HEK293 (cell line): ENCODE measurements around the gene MAP4K2.
A peak's percentile ranks its signal among the peaks of the same experiment; 100 is the strongest.

ENCODE experiments used
- CTCF ChIA-PET: fragments of 350-600 bp; formaldehyde crosslinking; extraction: SDS; loops from one replicate; lab custom pipeline; 2021; ENCODE audit warnings: antibody characterized with exemption; lab: Yijun Ruan, JAX
- POLR2A ChIA-PET: fragments of 300-600 bp; formaldehyde crosslinking; extraction: SDS; loops from one replicate; lab custom pipeline; 2020; ENCODE audit warnings: antibody characterized with exemption, inconsistent platforms; lab: Yijun Ruan, JAX
- H3K27ac ChIP-seq: fragments of 200-500 bp; sonication (Bioruptor generic); 2 replicates; pipeline ENCODE4 v1.5.1; 2014; ENCODE audit warnings: low read depth, low read length, control low read depth, inconsistent platforms; ENCODE audit errors: extremely low read depth
- H3K36me3 ChIP-seq, 2 experiments: fragments of 200-500 bp in 1 of 2; sonication (Bioruptor generic) in 1 of 2; 1 replicate in 1 of 2; 2 replicates in 1 of 2; pipeline ENCODE4 v1.5.1; 2014 to 2017; ENCODE audit warnings: inconsistent platforms in 2 of 2, low read length in 2 of 2; ENCODE audit not compliant: control insufficient read depth in 2 of 2, insufficient read depth in 1 of 2
- H3K4me1 ChIP-seq: fragments of 200-500 bp; sonication (Bioruptor generic); 2 replicates; pipeline ENCODE4 v1.5.1; 2014; ENCODE audit warnings: mild to moderate bottlenecking, low read length, inconsistent platforms; ENCODE audit not compliant: control insufficient read depth, insufficient read depth
- H3K4me3 ChIP-seq: 2 replicates; pipeline ENCODE4 v1.5.1; 2011; ENCODE audit warnings: low read depth, mild to moderate bottlenecking, control low read depth, low read length, moderate library complexity
- H3K9me3 ChIP-seq: fragments of 200-500 bp; sonication (Bioruptor generic); 2 replicates; pipeline ENCODE4 v1.5.1; 2014; ENCODE audit warnings: low read depth, low read length, inconsistent platforms; ENCODE audit not compliant: control insufficient read depth, insufficient read depth
- EGR2 ChIP-seq: fragments of 450-650 bp; formaldehyde crosslinking; IDR thresholded peaks from 2 replicates; pipeline ENCODE4 v1.5.1; 2016; ENCODE audit warnings: low read depth, missing biosample characterization, missing genetic modification characterization
- GLI4 ChIP-seq: fragments of 450-650 bp; formaldehyde crosslinking; IDR thresholded peaks from 2 replicates; pipeline ENCODE4 v1.5.1; 2016; ENCODE audit warnings: missing biosample characterization, missing genetic modification characterization
- GLIS1 ChIP-seq: fragments of 450-650 bp; formaldehyde crosslinking; IDR thresholded peaks from 2 replicates; pipeline ENCODE4 v1.5.1; 2016; ENCODE audit warnings: missing biosample characterization, missing genetic modification characterization
- GLIS2 ChIP-seq: fragments of 450-650 bp; formaldehyde crosslinking; IDR thresholded peaks from 2 replicates; pipeline ENCODE4 v1.5.1; 2016; ENCODE audit warnings: missing biosample characterization, missing genetic modification characterization
- HOXA7 ChIP-seq: sonication (generic); formaldehyde crosslinking; IDR thresholded peaks from 2 replicates; pipeline ENCODE4 v1.8.1; 2022; ENCODE audit warnings: missing genetic modification reagents, borderline replicate concordance
- SCRT1 ChIP-seq: fragments of 450-650 bp; formaldehyde crosslinking; IDR thresholded peaks from 2 replicates; pipeline ENCODE4 v1.5.1; 2016; ENCODE audit warnings: missing biosample characterization, missing genetic modification characterization, borderline replicate concordance
- SP2 ChIP-seq: fragments of 450-650 bp; formaldehyde crosslinking; IDR thresholded peaks from 2 replicates; pipeline ENCODE4 v1.5.1; 2016; ENCODE audit warnings: missing biosample characterization, missing genetic modification characterization
- SP3 ChIP-seq: fragments of 450-650 bp; formaldehyde crosslinking; IDR thresholded peaks from 2 replicates; pipeline ENCODE4 v1.5.1; 2016; ENCODE audit warnings: missing biosample characterization, missing genetic modification characterization
- ZBTB17 ChIP-seq: fragments of 450-650 bp; formaldehyde crosslinking; IDR thresholded peaks from 2 replicates; pipeline ENCODE4 v1.5.1; 2016; ENCODE audit warnings: missing biosample characterization, missing genetic modification characterization
- ZNF10 ChIP-seq: fragments of 450-650 bp; formaldehyde crosslinking; IDR thresholded peaks from 2 replicates; pipeline ENCODE4 v1.5.1; 2017; ENCODE audit warnings: missing biosample characterization, missing genetic modification characterization
- ZNF138 ChIP-seq: fragments of 450-650 bp; formaldehyde crosslinking; IDR thresholded peaks from 2 replicates; pipeline ENCODE4 v1.5.1; 2016; ENCODE audit warnings: missing biosample characterization, missing genetic modification characterization, borderline replicate concordance
- ZNF202 ChIP-seq: fragments of 450-650 bp; formaldehyde crosslinking; IDR thresholded peaks from 2 replicates; pipeline ENCODE4 v1.5.1; 2016; ENCODE audit warnings: missing biosample characterization, missing genetic modification characterization, borderline replicate concordance
- ZNF248 ChIP-seq: fragments of 450-650 bp; formaldehyde crosslinking; IDR thresholded peaks from 2 replicates; pipeline ENCODE4 v1.5.1; 2017; ENCODE audit warnings: missing biosample characterization, missing genetic modification characterization
- ZNF266 ChIP-seq: fragments of 450-650 bp; formaldehyde crosslinking; IDR thresholded peaks from 2 replicates; pipeline ENCODE4 v1.5.1; 2016; ENCODE audit warnings: missing biosample characterization, missing genetic modification characterization, low read depth
- ZNF600 ChIP-seq: fragments of 450-650 bp; formaldehyde crosslinking; IDR thresholded peaks from 2 replicates; pipeline ENCODE4 v1.5.1; 2016; ENCODE audit warnings: missing biosample characterization, missing genetic modification characterization
- ZNF707 ChIP-seq: fragments of 450-650 bp; formaldehyde crosslinking; IDR thresholded peaks from 2 replicates; pipeline ENCODE4 v1.5.1; 2016; ENCODE audit warnings: missing biosample characterization, missing genetic modification characterization
- ZNF768 ChIP-seq: fragments of 450-650 bp; formaldehyde crosslinking; IDR thresholded peaks from 2 replicates; pipeline ENCODE4 v1.5.1; 2018; ENCODE audit warnings: missing biosample characterization, mild to moderate bottlenecking, missing genetic modification characterization
- ZNF785 ChIP-seq: fragments of 450-650 bp; formaldehyde crosslinking; IDR thresholded peaks from 2 replicates; pipeline ENCODE4 v1.5.1; 2016; ENCODE audit warnings: missing biosample characterization, missing genetic modification characterization
- ZNF837 ChIP-seq: fragments of 450-650 bp; formaldehyde crosslinking; IDR thresholded peaks from 2 replicates; pipeline ENCODE4 v1.5.1; 2016; ENCODE audit warnings: missing biosample characterization, missing genetic modification characterization
- ZXDB ChIP-seq: fragments of 450-650 bp; formaldehyde crosslinking; IDR thresholded peaks from 2 replicates; pipeline ENCODE4 v1.5.1; 2016; ENCODE audit warnings: missing biosample characterization, missing genetic modification characterization
- TF ChIP-seq, protein P1 (sequence below): fragments of 450-650 bp; formaldehyde crosslinking; IDR thresholded peaks from 2 replicates; pipeline ENCODE4 v1.5.1; 2016; ENCODE audit warnings: missing biosample characterization, missing genetic modification characterization
- TF ChIP-seq, protein P2 (sequence below): fragments of 450-650 bp; formaldehyde crosslinking; IDR thresholded peaks from 2 replicates; pipeline ENCODE4 v1.5.1; 2017; ENCODE audit warnings: missing biosample characterization, missing genetic modification characterization
- TF ChIP-seq, protein P3 (sequence below): fragments of 450-650 bp; formaldehyde crosslinking; IDR thresholded peaks from 2 replicates; pipeline ENCODE4 v1.5.1; 2017; ENCODE audit warnings: missing biosample characterization, missing genetic modification characterization
- TF ChIP-seq, protein P4 (sequence below): fragments of 450-650 bp; formaldehyde crosslinking; IDR thresholded peaks from 2 replicates; pipeline ENCODE4 v1.5.1; 2017; ENCODE audit warnings: missing biosample characterization, missing genetic modification characterization

The MAP4K2 gene

DNA sequence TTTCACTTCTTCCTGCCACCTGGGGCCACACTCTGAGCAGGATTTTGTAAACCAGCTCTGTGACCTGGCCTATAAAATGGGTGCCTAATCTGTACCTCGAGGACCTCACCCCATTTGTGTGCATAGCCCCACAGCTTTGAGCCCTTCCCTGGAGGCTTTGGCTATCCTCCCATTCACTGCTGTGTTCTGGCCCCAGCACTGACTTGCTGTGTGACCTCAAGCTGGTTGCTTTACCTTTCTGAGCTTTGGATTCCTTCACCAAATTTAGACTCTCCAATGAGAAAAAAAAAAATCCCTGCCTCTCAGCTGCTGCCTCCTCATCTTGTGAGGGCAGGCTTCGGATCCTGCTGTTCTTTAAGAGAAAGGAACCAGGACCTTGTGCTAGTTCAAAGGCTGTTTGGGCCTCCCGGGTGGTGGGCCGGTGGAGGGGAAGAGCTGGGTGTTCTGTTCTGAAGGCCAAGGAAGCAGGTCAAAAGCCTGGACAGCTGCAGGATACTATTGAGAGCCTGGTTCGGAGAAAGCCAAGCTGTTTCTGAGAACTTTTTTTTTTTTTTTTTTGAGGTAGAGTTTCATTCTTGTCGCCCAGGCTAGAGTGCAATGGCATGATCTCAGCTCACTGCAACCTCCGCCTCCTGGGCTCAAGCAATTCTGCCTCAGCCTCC lies 42.1 kb downstream of the MAP4K2 start:
- Histone ChIP-seq H3K4me3 (no peak overlapping the region), H3K27ac (no peak overlapping the region), H3K9me3 (no peaks in the 10 kb centered on the region), H3K4me1 (peaks cover 7% of the 10 kb centered on the region), H3K36me3 (peaks cover 0 to 42% of the 10 kb centered on the region in 2 experiments; a peak in 1 of 3 replicates)
- POLR2A ChIA-PET: interaction anchor here (0.7 to 5.8 kb wide), 8 partner anchors 9 to 130 kb away, joined by 3 to 42 read pairs (median 6); partner anchors contain the start of gene SF1
- no peak for TF ChIP-seq HOXA7 (CRISPR knock-in tag)
- TF ChIP-seq, protein P1, sequence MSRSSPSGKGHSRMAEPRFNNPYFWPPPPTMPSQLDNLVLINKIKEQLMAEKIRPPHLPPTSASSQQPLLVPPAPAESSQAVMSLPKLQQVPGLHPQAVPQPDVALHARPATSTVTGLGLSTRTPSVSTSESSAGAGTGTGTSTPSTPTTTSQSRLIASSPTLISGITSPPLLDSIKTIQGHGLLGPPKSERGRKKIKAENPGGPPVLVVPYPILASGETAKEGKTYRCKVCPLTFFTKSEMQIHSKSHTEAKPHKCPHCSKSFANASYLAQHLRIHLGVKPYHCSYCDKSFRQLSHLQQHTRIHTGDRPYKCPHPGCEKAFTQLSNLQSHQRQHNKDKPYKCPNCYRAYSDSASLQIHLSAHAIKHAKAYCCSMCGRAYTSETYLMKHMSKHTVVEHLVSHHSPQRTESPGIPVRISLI (tag by site-specific recombination): 0 out of 2 replicates have a peak, but pooled peaks have one; percentile 31
- TF ChIP-seq ZNF768 (tag by site-specific recombination): peak; percentile 96
- peak; percentile 90 for TF ChIP-seq ZNF10 (tag by site-specific recombination)
- CTCF ChIA-PET: interaction anchor here (0.5 to 0.7 kb wide), 2 partner anchors 10 to 422 kb away, joined by 3 read pairs; no protein-coding TSS in a partner anchor

DNA sequence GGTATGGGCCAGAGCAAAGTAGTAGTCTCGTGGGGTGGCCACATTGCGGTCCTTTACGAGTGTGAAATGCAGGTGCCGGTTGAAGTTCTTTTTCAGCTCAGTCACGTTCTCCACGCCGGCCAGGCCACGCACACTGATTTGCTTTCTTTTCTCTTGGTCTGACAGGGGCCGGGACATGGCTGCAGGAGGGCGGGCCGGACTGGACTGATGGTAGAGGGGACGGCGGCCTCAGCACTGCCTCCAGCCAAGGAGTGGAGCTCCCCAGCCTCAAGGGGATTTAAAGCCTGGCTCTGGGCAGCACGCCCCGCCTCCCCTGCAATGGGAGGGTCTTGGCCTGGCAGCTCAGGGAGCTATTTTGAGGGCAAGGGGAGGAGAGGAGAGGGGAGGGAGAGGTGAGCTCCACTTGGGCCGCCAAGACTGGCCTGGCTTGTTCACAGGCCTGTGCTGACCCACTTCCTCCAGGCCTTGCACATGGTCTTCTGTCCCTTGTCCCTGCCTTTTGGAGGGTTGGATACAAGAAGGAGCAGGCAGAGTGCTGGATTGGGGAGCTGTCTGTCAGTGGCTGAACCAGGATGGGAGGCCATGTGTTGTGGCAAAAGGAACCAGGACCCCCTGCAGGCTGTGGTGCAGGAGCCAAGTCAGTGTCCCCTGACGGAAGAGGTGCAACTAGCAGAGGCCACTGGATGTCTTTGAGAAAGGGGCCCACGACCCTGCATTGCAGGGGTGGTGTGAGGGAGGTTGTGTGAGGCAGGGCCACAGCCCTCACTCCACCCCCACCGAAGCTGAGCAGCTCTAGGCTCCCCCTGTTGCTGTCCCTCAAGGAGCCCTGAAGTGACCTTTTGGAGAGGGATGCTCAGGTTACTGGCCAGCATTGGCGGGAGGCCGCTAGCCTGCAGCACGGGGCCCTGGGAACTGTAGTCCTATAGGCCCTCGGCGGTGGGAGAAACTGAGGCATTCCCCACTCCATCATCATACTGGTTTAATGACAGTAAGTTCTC lies 43.0 kb downstream of the MAP4K2 start, which contains the start of gene PYGM:
PYGM (minus strand) TSS at position 253 of the 998 bp plus-strand sequence; CDS start at position 177, 76 bp downstream.
- CTCF ChIA-PET: interaction anchor here (0.5 to 1.1 kb wide), 3 partner anchors 14 to 16 kb away, joined by 3 to 4 read pairs (median 3); partner anchors contain the start of gene RASGRP2
- Histone ChIP-seq H3K4me1 (peaks cover 7% of the 10 kb centered on the region), H3K4me3 (no peak within 1 kb of the TSS), H3K9me3 (no peaks in the 10 kb centered on the region), H3K27ac (no peak within 1 kb of the TSS), H3K36me3 (peaks cover 0 to 33% of the 10 kb centered on the region in 2 experiments; a peak in 1 of 3 replicates)
- TF ChIP-seq ZXDB (tag by site-specific recombination) (peak; percentile 58), EGR2 (tag by site-specific recombination) (no peak), SP2 (tag by site-specific recombination) (peak; percentile 66), ZNF785 (tag by site-specific recombination) (no peak), ZNF707 (tag by site-specific recombination) (no peak), ZBTB17 (tag by site-specific recombination) (0 out of 2 replicates have a peak, but pooled peaks have one; percentile 32), ZNF248 (tag by site-specific recombination) (no peak), GLI4 (no peak), HOXA7 (CRISPR knock-in tag) (no peak), SCRT1 (no peak), ZNF837 (no peak), ZNF202 (tag by site-specific recombination) (no peak), GLIS2 (peak; percentile 73), ZNF266 (tag by site-specific recombination) (no peak), GLIS1 (tag by site-specific recombination) (peak; percentile 55), ZNF138 (no peak), ZNF600 (tag by site-specific recombination) (0 out of 2 replicates have a peak, but pooled peaks have one; percentile 32), SP3 (0 out of 2 replicates have a peak, but pooled peaks have one; percentile 25)
- TF ChIP-seq, protein P2, sequence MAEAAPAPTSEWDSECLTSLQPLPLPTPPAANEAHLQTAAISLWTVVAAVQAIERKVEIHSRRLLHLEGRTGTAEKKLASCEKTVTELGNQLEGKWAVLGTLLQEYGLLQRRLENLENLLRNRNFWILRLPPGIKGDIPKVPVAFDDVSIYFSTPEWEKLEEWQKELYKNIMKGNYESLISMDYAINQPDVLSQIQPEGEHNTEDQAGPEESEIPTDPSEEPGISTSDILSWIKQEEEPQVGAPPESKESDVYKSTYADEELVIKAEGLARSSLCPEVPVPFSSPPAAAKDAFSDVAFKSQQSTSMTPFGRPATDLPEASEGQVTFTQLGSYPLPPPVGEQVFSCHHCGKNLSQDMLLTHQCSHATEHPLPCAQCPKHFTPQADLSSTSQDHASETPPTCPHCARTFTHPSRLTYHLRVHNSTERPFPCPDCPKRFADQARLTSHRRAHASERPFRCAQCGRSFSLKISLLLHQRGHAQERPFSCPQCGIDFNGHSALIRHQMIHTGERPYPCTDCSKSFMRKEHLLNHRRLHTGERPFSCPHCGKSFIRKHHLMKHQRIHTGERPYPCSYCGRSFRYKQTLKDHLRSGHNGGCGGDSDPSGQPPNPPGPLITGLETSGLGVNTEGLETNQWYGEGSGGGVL (tag by site-specific recombination): peak; percentile 19; the same call in 1 of the 2 replicates
- TF ChIP-seq, protein P3, sequence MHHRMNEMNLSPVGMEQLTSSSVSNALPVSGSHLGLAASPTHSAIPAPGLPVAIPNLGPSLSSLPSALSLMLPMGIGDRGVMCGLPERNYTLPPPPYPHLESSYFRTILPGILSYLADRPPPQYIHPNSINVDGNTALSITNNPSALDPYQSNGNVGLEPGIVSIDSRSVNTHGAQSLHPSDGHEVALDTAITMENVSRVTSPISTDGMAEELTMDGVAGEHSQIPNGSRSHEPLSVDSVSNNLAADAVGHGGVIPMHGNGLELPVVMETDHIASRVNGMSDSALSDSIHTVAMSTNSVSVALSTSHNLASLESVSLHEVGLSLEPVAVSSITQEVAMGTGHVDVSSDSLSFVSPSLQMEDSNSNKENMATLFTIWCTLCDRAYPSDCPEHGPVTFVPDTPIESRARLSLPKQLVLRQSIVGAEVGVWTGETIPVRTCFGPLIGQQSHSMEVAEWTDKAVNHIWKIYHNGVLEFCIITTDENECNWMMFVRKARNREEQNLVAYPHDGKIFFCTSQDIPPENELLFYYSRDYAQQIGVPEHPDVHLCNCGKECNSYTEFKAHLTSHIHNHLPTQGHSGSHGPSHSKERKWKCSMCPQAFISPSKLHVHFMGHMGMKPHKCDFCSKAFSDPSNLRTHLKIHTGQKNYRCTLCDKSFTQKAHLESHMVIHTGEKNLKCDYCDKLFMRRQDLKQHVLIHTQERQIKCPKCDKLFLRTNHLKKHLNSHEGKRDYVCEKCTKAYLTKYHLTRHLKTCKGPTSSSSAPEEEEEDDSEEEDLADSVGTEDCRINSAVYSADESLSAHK (tag by site-specific recombination): no peak
- TF ChIP-seq, protein P4, sequence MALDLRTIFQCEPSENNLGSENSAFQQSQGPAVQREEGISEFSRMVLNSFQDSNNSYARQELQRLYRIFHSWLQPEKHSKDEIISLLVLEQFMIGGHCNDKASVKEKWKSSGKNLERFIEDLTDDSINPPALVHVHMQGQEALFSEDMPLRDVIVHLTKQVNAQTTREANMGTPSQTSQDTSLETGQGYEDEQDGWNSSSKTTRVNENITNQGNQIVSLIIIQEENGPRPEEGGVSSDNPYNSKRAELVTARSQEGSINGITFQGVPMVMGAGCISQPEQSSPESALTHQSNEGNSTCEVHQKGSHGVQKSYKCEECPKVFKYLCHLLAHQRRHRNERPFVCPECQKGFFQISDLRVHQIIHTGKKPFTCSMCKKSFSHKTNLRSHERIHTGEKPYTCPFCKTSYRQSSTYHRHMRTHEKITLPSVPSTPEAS (tag by site-specific recombination): no peak
- POLR2A ChIA-PET: interaction anchor here (0.5 to 5.8 kb wide), 6 partner anchors 12 to 86 kb away, joined by 3 to 42 read pairs (median 6); partner anchors contain the start of gene SF1
